GM18858 (cell line): ENCODE data around the gene SHISA9.

Experiments
- ATAC-seq: cut with Tn5 transposase; IDR thresholded peaks from one replicate; pipeline ENCODE4 v1.9.1; 2021; ENCODE audit not compliant: unreplicated experiment

Gene SHISA9

GRCh38 chr16:12942861-12943260, 41.5 kb downstream of the SHISA9 start:
- ATAC-seq, result no peak

- ATAC-seq, result no peak
Measured at GRCh38 chr16:12944300-12944699, 42.9 kb downstream of the SHISA9 start.

DNA sequence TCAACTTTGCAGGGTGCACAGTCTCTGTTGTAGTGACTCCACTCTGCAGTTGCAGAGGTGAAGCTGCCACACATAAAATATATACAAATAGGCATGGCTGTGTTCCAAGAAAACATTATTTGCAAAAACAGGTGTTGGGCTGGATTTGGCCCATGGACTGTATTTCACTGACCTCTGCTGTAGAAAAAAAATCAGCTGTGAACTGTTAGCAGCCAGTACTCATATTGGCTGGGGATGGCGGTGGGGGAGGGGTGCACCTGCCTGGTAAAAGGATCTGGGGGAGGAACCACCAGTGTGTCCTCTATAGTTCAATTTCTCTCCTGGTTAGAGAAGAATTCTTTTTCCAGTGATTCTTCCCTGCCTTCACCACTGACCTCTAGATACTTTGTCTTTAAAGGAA, 50.0 kb downstream of the SHISA9 start:
- ATAC-seq, result no peak

DNA sequence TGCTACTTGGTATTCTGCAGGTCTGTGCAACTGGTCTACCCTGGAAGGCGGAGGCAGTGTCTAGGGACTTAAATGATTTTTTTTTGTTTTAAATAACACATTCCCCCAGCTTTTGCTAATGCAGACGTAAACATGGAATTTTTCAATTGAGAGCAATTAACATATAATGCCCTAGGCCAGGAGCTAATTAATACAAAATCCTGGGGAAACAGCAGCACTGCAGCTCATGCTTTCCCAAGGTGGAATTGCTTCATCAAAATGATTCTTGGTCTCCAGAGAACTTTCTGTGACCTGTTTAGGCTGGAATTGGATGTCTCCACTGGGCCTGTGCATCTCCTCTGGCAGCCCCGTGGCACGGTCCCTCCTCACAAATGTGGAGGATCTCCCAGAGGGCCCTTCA, 50.6 kb downstream of the SHISA9 start:
- no peak for ATAC-seq

GRCh38 chr16:12958366-12958765, 57.0 kb downstream of the SHISA9 start:
- no peak for ATAC-seq

DNA sequence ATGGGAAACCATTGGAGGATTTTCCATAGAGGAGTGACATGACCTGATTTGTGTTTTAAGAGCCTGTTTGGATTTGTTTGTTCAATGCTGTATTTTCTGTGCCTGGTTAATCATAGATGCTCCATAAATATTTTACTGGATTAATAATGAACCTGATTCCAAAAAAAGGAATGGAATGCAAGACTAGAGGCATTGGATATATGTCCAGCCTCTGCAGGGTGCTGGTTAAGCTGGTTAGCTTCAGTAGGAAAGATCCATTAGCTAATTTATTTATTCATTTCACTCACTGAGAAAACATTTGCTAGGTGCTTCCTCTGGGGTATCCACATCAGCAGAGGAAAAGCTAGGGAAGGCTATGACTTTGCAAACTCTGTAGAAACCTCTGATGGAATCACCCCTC, 57.7 kb downstream of the SHISA9 start:
- no peak for ATAC-seq

DNA sequence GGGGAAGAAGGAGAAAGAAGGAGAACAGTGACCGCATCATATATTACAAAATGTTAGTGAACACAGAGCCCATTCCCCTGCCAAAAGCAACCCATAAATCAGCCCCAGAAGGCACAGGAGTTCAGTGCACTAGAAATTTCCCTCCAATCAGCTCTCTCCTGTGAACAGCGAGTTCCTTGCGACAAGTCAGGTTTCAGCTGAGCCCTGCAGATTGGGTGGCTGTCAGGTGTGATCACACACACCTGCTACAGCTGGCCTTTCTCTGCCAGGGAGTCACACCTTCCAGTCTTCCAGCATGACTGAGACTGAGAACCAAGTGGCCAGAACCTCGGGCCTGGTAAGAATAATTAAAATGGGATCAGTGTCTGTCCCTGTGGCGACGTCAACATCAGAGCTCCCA, 60.2 kb downstream of the SHISA9 start:
- ATAC-seq, result no peak

- no peak for ATAC-seq
Measured at GRCh38 chr16:12964461-12964860, 63.1 kb downstream of the SHISA9 start.

GRCh38 chr16:12965274-12965804, 63.9 kb downstream of the SHISA9 start:
- no peak for ATAC-seq

DNA sequence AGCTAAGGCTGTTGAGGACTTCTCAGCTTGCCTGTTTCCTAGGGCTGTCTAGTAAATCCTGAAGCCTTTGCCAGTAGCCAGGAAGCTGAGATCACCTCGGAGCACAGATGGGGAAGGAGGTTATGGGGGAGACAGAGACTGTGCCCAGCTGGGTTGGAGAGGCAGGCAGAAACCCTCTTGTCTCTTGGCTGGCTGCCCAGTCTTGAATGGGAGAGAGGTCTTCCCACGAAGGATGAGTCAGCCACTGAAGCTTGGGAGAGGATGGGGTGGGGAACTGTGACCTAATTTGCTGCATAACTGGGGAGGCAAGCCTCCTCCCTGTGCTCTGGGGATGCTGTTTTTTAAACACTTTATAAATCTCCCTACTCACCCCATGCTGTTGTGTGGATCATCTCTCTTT, 69.8 kb downstream of the SHISA9 start:
- ATAC-seq, result no peak

DNA sequence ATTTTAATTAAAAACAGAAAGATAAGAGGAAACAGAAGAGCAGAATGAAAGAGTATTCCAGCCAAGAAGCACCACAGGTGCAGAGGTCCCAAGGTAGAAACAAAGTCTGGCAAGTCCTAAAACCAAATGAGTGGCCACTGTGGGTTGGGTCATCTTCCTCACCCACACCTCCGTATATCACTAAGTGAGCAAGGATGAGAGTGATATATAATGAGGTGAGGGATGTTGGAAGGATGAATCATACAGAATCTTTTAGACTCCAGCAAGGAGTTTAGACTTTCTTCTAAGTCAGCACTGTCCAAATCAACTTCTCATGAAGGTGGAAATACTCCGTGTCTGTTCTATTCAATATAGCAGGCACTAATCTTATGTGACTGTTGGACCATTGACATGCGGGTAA, 70.8 kb downstream of the SHISA9 start:
- ATAC-seq, result no peak

- ATAC-seq, result no peak
Measured at GRCh38 chr16:12975766-12976165, 74.4 kb downstream of the SHISA9 start.

DNA sequence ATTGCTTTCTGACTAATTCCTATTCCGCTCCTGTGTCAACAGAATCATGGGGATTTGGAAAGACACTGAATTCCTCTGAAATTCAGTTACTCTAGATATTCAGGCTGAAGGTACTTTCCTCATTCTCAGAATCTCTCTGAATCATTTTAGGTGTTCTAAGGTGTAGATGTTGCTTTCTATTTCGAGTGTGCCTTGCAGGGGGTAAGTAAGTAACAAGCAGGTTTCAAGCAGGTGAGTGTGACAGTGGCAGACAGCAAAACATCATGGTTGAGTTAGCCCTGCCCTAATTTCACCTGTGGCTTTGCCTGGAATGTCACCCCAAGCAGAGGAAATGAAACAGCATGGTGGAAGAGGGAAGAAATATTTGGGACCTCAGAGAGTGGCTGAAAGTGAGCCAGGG, 75.1 kb downstream of the SHISA9 start:
- ATAC-seq, result no peak

GRCh38 chr16:12976936-12977335, 75.5 kb downstream of the SHISA9 start:
- ATAC-seq, result no peak

- ATAC-seq, result no peak
Measured at GRCh38 chr16:12985516-12985915, 84.1 kb downstream of the SHISA9 start.

DNA sequence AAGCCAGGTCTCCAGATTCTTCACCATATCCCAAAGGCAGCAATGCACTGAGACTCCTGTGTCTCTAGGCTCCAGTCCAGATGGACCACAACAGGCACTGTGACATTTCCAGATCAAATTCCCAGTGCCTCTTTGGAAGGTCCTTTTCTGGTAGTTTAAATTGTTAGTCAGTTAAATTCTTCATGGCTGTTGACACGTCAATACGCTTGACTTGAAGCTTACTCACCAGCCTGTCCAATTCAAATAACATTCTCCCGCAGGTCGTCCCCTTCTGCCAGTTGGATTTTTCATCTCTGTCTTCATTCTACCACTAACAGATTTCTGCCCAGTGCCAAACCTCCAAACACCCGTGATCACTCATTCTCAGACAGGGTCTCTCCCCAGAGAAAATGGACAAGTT, 86.7 kb downstream of the SHISA9 start:
- ATAC-seq, result no peak

GRCh38 chr16:12992066-12992465, 90.7 kb downstream of the SHISA9 start:
- no peak for ATAC-seq

DNA sequence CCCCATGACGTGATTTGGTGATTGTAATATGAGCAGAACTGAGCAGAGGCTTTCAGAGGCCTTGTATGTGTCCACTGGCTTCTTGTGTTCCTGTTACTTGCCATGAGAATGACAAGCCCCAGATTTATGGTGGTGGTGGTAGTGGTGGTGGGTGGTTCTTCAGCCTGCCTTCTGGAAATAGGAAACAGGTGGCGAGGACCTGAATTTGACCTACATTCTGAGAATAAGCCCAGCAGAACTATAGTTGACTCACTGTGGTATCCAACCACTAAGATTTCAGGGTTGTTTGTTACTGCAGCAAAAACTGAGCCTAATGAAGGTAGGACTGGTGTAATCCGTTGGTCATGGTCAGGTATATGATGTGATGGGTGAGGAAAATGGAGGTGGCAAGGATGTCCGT, 93.0 kb downstream of the SHISA9 start:
- no peak for ATAC-seq

DNA sequence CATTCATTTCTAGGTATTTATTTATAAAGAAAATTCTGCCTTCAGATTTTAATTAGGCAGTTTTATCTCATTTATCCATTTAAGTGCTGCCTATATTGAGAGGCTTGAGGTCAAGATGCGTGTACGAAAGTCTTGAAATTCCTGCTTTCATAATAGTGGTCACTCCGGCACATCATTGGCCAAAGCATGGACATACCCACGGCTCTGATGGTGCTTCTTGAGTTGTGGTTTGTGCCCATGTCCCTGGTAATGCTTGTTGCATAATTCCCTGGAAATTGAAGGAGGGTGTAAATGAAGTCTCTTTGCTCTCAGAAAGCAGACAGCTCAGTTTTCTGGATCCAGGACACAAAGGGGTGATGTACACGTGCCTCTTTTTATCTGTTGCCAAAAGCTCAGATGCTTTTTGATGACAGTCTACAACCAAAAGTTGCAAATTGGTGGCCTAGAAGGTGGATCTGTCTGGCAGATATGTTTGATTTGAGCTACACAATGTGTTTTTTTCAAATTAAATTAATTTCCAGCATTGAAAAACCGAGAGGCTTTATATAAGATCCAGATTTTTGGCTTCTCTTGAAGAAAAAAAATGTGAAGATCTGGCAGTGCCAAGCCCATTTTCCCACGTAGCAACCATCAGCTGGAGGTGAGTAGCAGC, 94.4 kb downstream of the SHISA9 start:
- ATAC-seq, result no peak

GRCh38 chr16:12998361-12999085, 97.1 kb downstream of the SHISA9 start:
- no peak for ATAC-seq

DNA sequence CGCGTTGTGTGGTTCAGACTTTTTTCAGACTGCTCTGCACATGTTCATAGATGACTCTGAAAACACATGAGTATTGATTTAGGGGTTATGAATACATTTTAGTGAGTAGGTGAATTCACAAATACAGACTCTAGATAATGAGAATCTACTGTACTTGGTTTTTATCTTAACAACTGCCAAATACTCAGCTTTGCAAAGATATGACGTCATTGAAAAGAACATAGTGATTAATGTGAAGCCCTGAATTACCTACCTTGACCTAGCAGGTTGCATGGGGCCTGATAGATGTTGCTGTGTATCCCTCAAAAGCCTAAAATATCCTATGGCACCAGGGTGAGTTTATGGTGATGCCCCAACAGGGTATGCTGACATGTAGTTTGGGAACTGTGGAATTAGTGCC, 98.0 kb downstream of the SHISA9 start:
- no peak for ATAC-seq

GRCh38 chr16:13005721-13006247, 104.4 kb downstream of the SHISA9 start:
- ATAC-seq, result no peak
